Fibroblast of lung (primary cell): Measurements from ENCODE around the gene COMMD8. TPM values are rescaled to one million over a fixed set of nuclear protein-coding genes. Genes with fewer than 3 reads are reported as not detected.

Source experiments
- DNase-seq, 2 donors: peaks; one replicate each; pipeline versions ENCODE4 v3.0.0 to v3.0.0-alpha.2; 2010; ENCODE audit warnings: low read depth in 2 of 2
- H2AFZ ChIP-seq: 2 replicates; pipeline ENCODE4 v1.5.1; 2012; ENCODE audit warnings: low read length, control low read depth, inconsistent platforms
- H3K27ac ChIP-seq: 2 replicates; pipeline ENCODE4 v1.5.1; 2011; ENCODE audit warnings: low read length, control low read depth; ENCODE audit not compliant: insufficient read depth
- H3K27me3 ChIP-seq: 2 replicates; pipeline ENCODE4 v1.5.1; 2011; ENCODE audit warnings: mild to moderate bottlenecking, low read length; ENCODE audit not compliant: control insufficient read depth, insufficient read depth
- H3K36me3 ChIP-seq: 2 replicates; pipeline ENCODE4 v1.5.1; 2011; ENCODE audit warnings: low read length; ENCODE audit not compliant: control insufficient read depth, insufficient read depth
- H3K4me1 ChIP-seq: 2 replicates; pipeline ENCODE4 v1.5.1; 2011; ENCODE audit warnings: low read length; ENCODE audit not compliant: control insufficient read depth, insufficient read depth; ENCODE audit errors: extremely low read depth
- H3K4me2 ChIP-seq: 2 replicates; pipeline ENCODE4 v1.5.1; 2011; ENCODE audit warnings: low read length, control low read depth; ENCODE audit not compliant: insufficient read depth; ENCODE audit errors: extremely low read depth
- H3K4me3 ChIP-seq, 4 experiments: fragments of 200-600 bp in 1 of 4; sonication (generic) in 1 of 4; replicated peaks in 1 of 4; 2 replicates each; pipeline ENCODE4 v1.5.1; 2011 to 2016; ENCODE audit warnings: low read length in 4 of 4, low read depth in 3 of 4, mild to moderate bottlenecking in 3 of 4, control low read depth in 2 of 4, inconsistent platforms in 1 of 4, mixed read lengths in 1 of 4; ENCODE audit not compliant: insufficient read depth in 1 of 4; ENCODE audit errors: control extremely low read depth in 1 of 4
- H3K79me2 ChIP-seq: 2 replicates; pipeline ENCODE4 v1.5.1; 2012; ENCODE audit warnings: mild to moderate bottlenecking, low read length, inconsistent platforms; ENCODE audit not compliant: control insufficient read depth, insufficient read depth
- H3K9ac ChIP-seq: 2 replicates; pipeline ENCODE4 v1.5.1; 2011; ENCODE audit warnings: mild to moderate bottlenecking, low read length, control low read depth; ENCODE audit not compliant: insufficient read depth
- H3K9me3 ChIP-seq: 2 replicates; pipeline ENCODE4 v1.5.1; 2012; ENCODE audit warnings: low read depth, low read length; ENCODE audit not compliant: control insufficient read depth, insufficient read depth
- H4K20me1 ChIP-seq: 2 replicates; pipeline ENCODE4 v1.5.1; 2011; ENCODE audit warnings: low read length; ENCODE audit not compliant: control insufficient read depth, insufficient read depth; ENCODE audit errors: extremely low read depth
- EZH2 ChIP-seq: IDR thresholded peaks from 2 replicates; pipeline ENCODE4 v1.5.1; 2012; ENCODE audit warnings: low read length, control low read depth, mild to moderate bottlenecking; ENCODE audit errors: missing control alignments
- polyA plus RNA-seq, 2 donors: library from polyadenylated mRNA; depleted of rRNA in 1 of 2; stranded (reverse) in 1 of 2; unstranded in 1 of 2; fragments of >200 nt; gene quantifications; 2 replicates each; pipeline ENCODE4 v1.2.1, GENCODE V29; 2011 to 2012; ENCODE audit warnings: missing spikeins in 1 of 2
- total RNA-seq: library from RNA; depleted of rRNA; stranded (reverse); fragments of >200 nt; gene quantifications from 2 replicates; pipeline ENCODE4 v1.2.1, GENCODE V29; 2014
- TF ChIP-seq, protein P1 (sequence below), 2 donors: IDR thresholded peaks in 1 of 2; conservative IDR thresholded peaks in 1 of 2; 1 replicate in 1 of 2; 2 replicates in 1 of 2; pipeline ENCODE4 v1.5.1; 2011 to 2012; ENCODE audit warnings: low read length in 2 of 2, control low read depth in 1 of 2, inconsistent platforms in 1 of 2, low read depth in 1 of 2, mild to moderate bottlenecking in 1 of 2

COMMD8 gene
- total and polyA plus RNA-seq, 2 donors (not counting 1 experiment from before 2014, with no cell fraction given), result 29.6 to 31.5 TPM

DNA sequence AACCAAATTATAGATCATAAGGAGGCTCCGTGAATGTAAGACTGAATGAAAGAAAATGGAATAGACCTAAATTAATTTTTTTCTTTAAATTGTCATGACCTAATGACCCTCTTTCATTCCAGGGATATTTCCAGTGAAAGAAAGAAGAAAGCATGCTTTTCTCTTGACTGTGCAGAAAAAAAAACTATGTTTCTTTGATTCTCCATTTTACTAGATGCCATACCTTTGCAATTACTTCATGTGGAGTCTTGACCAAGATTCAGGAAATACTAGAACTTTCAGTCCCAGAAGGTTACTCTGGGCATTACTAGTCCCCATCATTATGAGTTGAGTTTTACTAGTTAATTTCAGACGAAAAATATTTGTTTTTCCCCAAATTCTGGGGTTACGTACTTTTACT is 6.4 kb upstream of the COMMD8 start:
- Histone ChIP-seq H3K9ac (no peak overlapping the region), H3K4me1 (peaks cover 2% of the 10 kb centered on the region), H4K20me1 (no peaks in the 10 kb centered on the region), H3K36me3 (no peaks in the 10 kb centered on the region), H3K4me2 (no peak overlapping the region), H3K27ac (no peak overlapping the region), H3K27me3 (no peaks in the 10 kb centered on the region), H2AFZ (no peak overlapping the region), H3K4me3 (no peak overlapping the region), H3K79me2 (no peaks in the 10 kb centered on the region), H3K9me3 (no peaks in the 10 kb centered on the region)
- DNase-seq, result peak in 1 of 2 donors; percentile 79
- no peak for TF ChIP-seq EZH2
- TF ChIP-seq, protein P1, sequence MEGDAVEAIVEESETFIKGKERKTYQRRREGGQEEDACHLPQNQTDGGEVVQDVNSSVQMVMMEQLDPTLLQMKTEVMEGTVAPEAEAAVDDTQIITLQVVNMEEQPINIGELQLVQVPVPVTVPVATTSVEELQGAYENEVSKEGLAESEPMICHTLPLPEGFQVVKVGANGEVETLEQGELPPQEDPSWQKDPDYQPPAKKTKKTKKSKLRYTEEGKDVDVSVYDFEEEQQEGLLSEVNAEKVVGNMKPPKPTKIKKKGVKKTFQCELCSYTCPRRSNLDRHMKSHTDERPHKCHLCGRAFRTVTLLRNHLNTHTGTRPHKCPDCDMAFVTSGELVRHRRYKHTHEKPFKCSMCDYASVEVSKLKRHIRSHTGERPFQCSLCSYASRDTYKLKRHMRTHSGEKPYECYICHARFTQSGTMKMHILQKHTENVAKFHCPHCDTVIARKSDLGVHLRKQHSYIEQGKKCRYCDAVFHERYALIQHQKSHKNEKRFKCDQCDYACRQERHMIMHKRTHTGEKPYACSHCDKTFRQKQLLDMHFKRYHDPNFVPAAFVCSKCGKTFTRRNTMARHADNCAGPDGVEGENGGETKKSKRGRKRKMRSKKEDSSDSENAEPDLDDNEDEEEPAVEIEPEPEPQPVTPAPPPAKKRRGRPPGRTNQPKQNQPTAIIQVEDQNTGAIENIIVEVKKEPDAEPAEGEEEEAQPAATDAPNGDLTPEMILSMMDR (conservative IDR thresholded peaks at IDR 0.05 in 1 of 2, IDR thresholded peaks at IDR 0.05 in 1 of 2; ENCODE audit: low read depth in 1 of 2, low read length in 2 of 2), result no peak

DNA sequence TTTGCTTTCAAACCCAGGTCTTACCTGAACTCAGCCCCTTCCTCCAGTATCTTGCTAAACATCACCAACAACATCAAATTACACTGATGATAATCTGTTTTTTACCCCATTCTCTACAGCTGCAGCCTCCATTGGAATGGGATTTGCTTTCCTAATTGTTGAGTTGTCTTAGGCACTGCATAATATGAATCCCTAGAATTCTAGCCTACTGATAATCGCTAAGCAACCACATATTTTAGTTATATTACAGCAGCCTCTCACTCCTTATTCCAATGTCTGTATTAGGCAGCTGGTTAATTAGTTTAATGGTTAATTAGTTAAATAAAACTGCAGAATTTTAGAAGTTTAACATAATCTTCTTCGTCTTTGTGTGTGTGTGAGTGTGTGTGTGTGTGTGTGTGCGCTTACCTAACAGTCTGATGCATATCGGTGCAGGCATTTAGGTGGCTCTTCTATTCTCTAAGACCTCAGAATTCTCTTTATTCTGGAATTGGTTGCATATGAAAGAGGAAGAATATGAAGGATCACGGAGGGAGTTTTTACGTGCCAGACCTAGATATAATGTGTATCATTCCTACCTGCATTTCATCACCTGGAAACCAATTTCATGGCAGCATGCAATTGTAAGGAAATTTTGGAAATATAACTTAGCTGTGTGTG is 5.3 kb upstream of the COMMD8 start:
- H3K4me2 ChIP-seq, result no peak overlapping the region

DNA sequence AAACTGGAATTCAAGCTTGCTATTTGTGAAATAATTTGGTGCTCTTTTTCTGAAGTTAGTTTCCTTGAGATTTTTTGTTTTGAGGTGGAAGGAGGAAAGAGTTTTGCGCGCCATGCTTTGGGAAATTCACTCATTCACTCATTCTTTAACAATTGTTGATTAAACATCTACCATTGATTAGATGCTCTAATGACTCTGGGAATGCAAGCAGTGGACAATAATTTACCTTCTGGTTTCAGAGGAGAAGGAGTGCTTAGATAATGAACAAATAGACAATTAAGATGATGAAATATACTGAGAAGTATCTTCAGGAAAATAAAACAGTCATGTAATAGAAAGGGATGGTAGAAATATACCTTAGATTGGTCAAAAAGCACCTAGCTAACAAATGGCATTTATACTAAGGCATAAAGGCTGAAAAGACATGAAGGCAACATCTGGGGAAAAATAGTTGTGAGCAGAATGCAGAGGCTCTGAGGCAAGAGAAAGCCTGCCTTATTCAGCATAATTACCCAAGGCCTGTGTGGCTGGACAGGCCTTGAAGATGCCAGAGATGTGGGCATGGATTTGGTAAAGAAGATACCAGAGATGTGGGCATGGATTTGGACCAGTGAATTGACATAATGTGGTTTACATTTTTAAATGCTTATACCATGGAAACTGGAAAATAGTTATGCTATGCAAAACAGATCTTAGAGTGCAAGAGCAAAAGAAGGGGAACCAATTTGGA is 2.7 kb upstream of the COMMD8 start:
- H3K4me3 ChIP-seq, result no peak overlapping the region
- H3K4me2 ChIP-seq, result no peak overlapping the region
- DNase-seq, result no peak
- H3K9ac ChIP-seq, result no peak overlapping the region
- no peaks in the 10 kb centered on the region for H3K27me3 ChIP-seq
- no peak for TF ChIP-seq EZH2
- TF ChIP-seq, protein P1 (conservative IDR thresholded peaks at IDR 0.05 in 1 of 2, IDR thresholded peaks at IDR 0.05 in 1 of 2; ENCODE audit: low read depth in 1 of 2, low read length in 2 of 2), result no peak
- peaks cover 2% of the 10 kb centered on the region for H3K4me1 ChIP-seq
- no peaks in the 10 kb centered on the region for H3K9me3 ChIP-seq
- no peak overlapping the region for H3K27ac ChIP-seq
- no peaks in the 10 kb centered on the region for H4K20me1 ChIP-seq
- H2AFZ ChIP-seq, result no peak overlapping the region
- H3K36me3 ChIP-seq, result no peaks in the 10 kb centered on the region
- H3K79me2 ChIP-seq, result peaks cover 6% of the 10 kb centered on the region

More for the DNA sequence above, 5.3 kb upstream of the COMMD8 start:
- Histone ChIP-seq H3K4me1 (peaks cover 2% of the 10 kb centered on the region), H3K9ac (no peak overlapping the region), H2AFZ (peak overlapping the region; percentile 36), H3K9me3 (no peaks in the 10 kb centered on the region), H3K4me3 (no peak overlapping the region), H3K27me3 (no peaks in the 10 kb centered on the region), H3K79me2 (no peaks in the 10 kb centered on the region), H3K27ac (no peak overlapping the region), H4K20me1 (no peaks in the 10 kb centered on the region), H3K36me3 (no peaks in the 10 kb centered on the region)
- no peak for TF ChIP-seq EZH2
- TF ChIP-seq, protein P1 (conservative IDR thresholded peaks at IDR 0.05 in 1 of 2, IDR thresholded peaks at IDR 0.05 in 1 of 2; ENCODE audit: low read depth in 1 of 2, low read length in 2 of 2), result no peak
- DNase-seq, result peak; percentile 30 to 85
